GM23338 (cell line): ENCODE data around the gene NOC3L.

Experiments
- CTCF ChIP-seq, 2 experiments: fragments of 200-600 bp in 1 of 2; sonication (generic) in 1 of 2; conservative IDR thresholded peaks; 2 replicates each; pipeline versions ENCODE4 v1.5.1 to v1.6.1; 2016 to 2017; ENCODE audit warnings: antibody characterized with exemption in 2 of 2, low read depth in 2 of 2, mild to moderate bottlenecking in 2 of 2, moderate library complexity in 1 of 2
- EZH2phosphoT487 ChIP-seq: fragments of 200-600 bp; sonication (generic); IDR thresholded peaks from one replicate; pipeline ENCODE4 v1.8.1; 2018; ENCODE audit warnings: antibody characterized with exemption; ENCODE audit not compliant: unreplicated experiment
- POLR2AphosphoS5 ChIP-seq: IDR thresholded peaks from 2 replicates; pipeline ENCODE4 v1.6.1; 2016; ENCODE audit warnings: antibody characterized with exemption, low read depth

DNA sequence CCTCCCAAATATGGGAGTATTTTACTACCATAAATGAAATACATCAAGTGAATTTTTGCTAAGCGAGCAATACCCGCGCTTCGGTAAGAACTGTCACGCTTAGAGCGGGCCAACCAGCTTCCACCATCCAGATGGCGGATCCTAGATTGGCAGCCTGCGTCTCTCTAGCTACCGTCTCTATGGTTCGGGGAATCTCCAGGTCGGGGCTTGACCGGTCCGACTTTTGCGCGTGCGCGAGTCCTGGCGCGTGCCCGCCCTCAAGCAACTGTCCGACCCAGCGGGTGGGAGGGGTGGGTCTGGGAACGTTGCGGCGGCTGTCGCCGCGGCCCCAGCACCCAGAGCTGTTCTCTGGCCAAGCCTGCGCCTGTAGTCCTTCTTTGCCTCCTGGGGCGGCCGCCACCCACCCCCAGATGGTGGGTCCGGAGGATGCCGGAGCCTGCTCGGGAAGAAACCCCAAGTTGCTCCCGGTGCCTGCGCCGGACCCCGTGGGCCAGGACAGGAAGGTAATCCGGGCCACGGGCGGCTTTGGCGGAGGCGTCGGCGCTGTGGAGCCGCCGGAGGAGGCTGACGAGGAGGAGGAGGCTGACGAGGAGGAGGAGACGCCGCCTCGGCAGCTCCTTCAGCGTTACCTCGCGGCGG lies 39.6 kb upstream of the NOC3L start, which contains the start of gene TBC1D12:
- TF ChIP-seq CTCF (conservative IDR thresholded peaks at IDR 0.05; ENCODE audit: low read depth in 2 of 2) (no peak), EZH2phosphoT487 (no peak), POLR2AphosphoS5 (peak; percentile 58)
